GM21723 (cell line): ENCODE measurements around the gene IMMP2L.

Experiments
- ATAC-seq: cut with Tn5 transposase; IDR thresholded peaks from one replicate; pipeline ENCODE4 v1.9.1; 2021; ENCODE audit warnings: mild to moderate bottlenecking, moderate library complexity; ENCODE audit not compliant: unreplicated experiment

Gene IMMP2L

DNA sequence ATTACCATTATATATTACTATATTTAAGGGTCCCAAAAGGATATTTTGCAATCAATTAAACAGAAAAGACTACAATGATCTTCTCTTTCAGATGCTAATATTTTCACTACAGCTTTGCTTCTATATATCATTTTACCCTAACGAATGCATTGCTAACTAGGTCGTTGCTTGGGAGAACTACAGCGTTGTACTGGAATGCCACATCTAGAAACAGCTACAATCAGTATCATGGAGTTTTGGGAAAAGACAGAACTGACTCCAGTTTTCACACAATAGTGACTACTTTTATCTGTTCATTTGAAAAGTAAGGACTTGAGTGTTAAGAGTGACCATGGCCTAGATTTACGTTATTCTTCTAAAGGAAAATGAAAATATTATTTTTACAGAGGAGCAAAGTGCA, 432.9 kb downstream of the IMMP2L start:
- ATAC-seq, result no peak

DNA sequence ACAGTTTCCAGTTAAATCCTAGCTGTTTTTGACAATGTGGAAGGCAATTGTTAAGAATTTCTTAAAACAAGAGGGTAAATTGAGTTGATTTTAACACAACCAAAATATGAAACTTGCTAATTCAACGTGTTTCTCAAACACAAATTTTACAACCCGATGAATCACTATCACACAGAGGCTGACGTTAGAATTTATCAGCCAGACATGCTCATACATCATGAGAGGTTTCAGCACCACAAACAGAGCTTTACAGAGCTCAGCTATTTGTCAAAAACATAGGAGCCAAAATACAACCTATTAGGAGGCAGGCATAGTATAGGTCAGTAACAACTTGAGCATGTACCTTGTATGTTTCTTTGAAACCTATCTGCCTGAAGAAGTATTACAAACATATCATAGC, 435.3 kb downstream of the IMMP2L start:
- ATAC-seq, result no peak

DNA sequence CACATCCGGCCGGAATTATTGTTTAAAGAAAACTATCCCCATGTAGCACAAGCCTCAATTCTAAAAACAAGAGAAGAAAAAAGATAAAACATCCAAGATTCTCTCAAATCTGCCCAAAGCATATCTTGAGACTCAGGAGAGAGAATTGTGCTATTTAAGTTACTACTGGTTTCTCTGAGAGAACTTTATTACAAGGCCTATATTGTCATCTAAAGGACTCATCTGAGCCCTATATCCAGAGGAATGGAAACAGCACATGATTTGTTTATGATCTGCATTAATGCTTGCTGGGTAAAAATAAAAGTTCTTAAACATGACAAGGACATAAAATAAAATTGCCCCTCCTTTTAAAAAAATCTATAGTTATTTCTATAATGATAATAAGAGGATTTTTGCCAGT, 446.3 kb downstream of the IMMP2L start:
- no peak for ATAC-seq

DNA sequence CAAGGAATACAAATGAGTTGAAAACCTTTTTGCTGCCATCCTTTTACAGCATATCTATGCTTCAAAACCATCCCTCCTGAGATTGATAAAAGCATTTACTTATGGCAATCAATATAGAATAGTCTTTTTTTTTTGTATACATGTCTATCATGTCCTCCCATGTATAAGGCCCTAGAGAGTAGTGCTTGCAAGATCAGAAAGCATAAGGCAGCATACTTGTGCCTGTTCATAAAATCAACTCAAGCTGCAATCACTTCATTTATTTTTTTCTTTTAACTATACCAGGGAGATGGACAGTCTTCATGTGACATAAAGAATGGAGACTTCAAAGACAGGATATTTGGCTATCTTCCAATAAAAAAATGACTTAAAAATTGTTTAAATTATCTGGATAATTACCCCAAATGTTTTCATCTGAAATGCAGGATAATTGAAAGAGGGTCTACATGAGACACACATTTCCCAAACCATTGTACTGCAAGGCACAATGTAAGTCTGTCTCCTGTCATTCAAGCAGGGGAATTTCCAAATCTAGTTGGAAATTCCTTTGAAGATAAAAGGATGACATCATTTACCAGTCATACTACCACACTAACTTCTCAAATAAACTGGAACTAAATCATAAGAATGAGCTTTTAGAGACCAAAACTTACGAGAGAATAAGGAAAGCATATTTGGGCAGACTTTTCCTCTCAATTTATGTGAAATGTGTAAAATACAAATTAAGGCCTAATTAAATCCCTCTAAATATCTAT, 448.9 kb downstream of the IMMP2L start:
- peak; percentile 69 for ATAC-seq

DNA sequence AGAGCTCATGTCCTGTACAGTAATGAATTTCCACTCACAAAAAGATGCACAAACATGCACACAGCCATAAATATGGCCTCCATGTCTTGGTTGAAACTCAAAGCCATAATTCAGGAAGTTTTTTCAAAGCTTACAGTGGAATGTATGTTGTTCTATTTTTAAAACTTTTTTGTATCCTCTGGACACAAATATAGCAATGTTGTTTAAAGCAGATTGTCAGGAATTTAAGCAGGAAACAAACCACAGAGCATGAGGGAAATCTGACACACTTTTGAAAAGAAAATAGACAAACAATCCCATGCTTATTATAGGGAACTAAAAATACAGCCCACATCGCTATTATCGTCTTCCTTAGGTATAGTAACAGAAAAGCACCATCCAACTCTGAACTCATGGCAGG, 449.9 kb downstream of the IMMP2L start:
- no peak for ATAC-seq

DNA sequence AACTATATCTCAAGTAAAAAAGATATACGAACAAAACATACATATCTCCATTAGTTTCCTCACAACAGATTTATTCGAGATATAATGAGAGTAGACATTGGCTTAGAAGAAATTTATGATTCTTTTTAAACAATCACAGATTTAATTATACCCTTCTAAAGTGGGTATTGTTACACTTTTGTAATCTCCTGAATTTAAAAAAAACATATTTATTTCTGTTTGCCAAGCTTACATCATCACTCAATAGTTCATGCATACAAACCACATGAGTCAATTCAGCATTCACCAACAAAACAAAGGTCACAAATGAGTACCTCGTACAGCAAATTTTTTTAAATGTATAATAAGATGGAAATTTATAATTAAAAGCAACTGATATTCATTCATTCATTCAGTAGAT, 453.8 kb downstream of the IMMP2L start:
- no peak for ATAC-seq

DNA sequence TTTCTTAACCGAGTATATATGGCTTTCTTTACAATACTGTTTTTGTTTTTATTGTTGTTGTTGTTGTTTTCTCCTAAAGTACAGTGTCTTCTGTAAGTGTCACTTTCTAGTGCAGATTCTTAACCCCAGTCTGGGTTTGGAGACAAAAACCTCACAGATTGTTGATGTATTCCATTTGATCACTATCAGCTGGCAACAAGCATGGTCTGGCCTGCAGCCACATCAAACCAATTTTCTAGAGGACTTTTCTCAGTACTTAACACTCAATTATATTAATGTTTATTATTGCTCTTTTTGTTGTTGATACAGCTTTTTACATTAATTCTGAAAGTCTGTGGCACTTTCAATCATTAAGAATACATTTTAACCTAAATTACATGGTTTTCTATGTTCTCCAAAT, 454.3 kb downstream of the IMMP2L start:
- no peak for ATAC-seq

DNA sequence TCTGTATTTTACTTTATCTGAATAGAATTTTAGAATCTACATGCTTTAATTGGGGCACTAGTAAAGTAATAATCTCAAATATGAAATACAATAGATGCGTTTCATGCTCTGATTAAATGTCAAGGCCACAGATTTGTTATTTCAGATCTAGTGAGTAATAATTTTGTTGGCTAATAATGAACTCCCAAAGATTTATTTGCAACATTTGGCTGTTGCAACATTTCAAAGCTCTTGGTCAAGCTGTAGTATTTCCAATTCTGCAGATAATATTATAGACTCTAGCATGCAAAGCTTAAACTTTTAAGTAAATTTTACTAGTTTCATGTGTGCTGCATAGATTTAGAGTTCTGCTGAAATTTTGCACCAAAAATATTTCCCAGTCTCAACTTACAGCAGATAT, 454.7 kb downstream of the IMMP2L start:
- ATAC-seq, result no peak

DNA sequence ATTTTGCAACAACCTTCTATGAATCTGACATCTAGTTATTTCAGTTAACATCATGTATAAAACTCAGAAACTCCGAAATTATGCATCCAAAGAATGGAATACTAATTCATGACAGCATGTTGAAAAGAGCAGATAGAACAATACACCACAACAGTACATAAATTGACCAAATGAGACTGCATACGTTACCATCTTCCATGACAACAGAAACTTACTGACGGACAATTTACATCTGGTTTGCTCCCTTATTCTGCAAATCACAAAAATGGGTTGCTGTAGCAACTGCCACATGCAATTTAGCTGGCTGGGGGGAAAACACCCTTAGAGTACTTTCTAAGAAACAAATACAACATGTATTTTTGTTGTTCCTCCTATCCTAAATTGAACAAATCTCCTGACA, 457.0 kb downstream of the IMMP2L start:
- no peak for ATAC-seq

DNA sequence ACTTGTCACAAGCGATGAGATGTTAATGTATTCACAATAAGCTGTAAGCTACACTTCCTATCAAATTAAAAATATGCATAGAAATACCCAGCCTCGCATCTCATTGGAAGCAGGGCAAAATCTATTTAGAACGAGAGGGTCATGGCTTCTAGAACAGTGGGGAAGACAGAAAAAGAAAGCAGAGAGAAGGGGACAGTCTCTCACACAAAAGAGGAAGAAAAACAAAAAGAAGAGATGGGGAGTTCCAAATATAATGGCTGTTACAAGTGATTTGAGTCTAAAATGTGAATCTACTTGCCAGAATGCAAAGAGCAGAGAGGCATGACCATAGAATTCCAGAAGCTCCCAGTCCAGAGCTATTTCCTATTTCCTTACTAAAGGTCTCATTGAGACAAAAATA, 457.6 kb downstream of the IMMP2L start:
- no peak for ATAC-seq

DNA sequence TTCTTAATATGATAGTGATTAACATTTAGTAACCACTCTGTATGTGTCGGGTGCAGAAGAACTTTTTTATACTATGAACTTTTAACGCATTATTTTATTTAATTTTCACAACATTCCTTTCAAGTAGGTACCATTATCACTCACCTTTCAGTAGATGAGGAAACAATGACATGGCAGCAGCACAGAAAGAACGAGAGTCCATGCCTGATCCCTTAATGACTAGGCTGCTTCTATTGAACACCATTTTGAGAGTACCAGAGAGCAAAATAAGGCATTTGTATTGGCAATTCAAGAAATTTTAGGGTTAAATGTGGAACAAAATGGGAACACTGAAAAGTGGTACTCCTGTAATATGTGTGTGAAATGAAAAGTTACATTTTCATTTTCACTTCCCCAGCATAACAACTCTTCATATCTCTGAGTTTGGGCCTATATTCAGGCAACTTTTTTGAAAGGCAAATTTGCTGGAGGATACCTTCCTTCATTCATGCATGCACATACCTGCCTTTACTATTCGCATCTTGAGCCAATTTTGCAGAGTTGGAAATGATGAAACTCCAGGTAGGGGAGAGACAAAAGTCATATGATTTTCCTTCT, 458.5 kb downstream of the IMMP2L start:
- peak; percentile 72 for ATAC-seq

DNA sequence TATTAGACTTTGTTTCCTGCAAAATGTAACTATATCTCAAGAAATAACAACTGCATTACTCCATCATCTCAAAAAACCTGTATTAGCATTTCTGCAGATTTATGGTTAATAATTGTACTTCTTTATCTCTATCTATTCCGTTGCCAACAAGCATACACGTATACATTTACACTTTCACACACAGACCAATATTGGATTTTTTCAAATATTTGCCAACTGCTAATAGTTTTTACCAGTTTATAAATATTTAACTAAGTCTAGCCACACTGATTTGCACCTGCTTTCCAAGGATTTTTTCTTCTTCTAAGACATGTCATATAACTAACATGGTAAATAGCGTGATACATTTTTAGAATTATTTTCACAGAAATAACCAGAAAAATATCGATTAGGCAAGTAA, 459.2 kb downstream of the IMMP2L start:
- no peak for ATAC-seq

DNA sequence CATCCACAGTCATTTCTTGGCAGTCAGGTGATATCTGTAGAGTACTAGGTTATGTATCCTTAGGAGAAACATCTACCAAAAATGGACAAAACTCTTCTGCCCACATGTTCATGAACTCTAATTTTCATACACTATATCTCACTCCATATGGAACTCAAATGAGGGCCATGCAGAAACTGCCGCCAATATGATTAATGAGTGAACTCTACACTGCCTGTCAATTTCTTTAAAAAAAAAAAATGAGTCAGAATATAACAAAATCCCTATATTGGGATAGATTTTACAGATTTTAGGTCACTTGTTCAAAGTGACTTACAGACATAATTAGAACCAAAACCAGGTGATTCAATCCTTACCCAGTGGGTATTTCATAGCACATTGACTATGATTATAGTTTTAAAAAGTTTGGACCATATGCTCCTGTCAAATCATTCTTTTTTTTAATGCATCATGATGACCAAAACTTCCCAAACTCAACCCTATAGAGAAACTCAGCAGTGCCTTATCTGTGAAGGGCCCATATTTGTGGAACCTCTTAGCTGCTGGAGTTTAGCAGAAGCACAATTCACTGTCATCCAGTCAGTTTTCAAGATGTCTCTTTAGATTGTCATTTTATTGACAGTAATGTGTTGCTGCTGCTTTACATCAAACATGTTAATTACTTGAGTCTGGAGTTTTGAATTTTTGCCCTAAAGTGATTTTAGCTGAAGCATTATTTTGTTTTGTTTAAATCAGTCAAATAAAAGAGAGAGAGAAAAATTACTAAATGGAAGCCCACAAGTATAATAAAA, 460.2 kb downstream of the IMMP2L start:
- no peak for ATAC-seq

DNA sequence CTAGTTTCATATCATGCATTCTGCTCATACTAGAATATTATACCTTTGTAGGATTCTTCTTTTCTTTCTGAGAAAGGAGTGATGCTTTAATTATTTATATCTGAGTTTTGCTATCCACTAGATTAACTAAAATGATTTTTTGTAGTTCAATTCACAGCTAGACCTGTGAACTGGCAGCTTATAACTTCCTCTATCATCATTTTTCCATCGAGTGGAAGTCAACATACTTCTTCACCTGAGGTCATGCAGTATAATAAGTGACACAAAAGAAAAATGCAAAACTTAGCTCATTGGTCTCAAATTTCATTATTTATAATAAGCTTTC, 463.4 kb downstream of the IMMP2L start:
- no peak for ATAC-seq

DNA sequence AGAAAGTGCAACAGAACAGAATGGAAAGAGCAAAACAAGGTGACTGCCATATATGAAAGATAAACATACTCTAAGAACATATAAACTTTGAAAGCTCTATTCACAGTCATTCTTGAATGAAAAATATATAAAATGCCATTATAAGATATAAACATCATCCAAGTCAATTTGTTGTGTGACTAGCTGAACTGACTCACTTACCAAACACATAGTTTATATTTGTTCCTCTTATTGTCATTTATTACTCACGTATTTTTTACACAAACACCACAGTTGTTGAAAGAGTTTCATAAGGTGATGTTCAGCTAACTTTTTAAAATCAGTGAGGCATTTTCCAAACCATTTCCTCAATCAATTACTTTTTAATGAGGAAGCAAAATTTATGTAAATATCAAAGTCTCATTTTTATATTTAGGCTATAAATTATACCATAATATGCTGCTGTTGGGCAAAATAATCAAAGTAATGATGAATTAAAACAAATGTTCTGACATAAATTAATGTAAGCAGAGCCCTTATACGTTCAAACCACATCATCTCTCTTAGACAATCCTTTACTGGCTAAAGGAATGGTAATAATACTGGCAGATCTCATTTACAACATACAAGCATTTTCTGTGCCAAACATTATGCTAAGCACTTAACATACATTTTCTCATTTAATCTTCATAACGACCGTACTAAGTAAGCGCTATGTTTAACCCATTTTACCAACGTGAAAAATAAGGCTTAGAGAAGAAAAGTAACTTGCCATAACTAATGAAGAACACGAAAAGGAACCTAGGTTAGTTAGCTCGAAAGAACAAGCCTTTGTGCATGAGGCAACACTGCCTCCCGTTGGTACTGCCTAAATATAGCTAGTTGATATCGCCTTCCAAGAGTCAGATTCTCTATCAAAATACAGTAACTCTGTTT, 464.0 kb downstream of the IMMP2L start:
- peak; percentile 81 for ATAC-seq

DNA sequence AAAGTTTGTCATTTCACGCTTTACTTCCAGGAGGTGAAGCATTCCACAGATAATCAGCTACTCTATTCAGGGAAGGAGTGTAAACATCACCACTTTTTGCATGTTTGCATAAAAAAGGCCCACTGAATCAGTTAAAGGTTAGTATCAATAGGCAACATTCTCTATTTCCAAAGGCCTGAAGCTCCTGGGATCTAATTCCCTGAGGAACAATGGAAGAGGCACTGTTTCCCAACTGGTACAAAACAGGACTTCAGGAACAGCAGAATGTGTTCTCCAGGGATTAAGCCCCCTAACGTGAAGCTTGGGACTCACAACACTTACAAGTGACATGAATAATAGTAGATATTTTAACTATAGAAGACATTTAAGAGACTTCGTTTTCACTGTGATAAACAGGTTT, 465.3 kb downstream of the IMMP2L start:
- no peak for ATAC-seq

DNA sequence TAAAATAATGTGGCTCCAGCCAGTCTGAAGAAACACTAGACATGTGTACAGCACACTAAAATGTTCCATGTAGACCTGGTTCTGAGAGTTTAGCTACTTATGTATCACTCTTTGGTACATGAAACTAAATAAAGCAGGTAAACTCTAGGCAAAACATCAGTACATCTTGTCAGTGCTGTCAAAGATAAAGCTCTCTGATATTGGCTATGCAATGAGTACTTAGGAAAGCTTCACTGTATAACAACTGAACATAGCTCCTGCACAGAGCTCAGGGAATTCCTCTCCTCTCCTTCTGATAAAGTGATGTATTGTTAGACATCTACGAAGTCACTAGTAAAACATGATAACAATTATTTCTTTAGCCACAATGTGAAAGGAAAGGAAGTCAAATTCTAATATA, 467.9 kb downstream of the IMMP2L start:
- no peak for ATAC-seq

DNA sequence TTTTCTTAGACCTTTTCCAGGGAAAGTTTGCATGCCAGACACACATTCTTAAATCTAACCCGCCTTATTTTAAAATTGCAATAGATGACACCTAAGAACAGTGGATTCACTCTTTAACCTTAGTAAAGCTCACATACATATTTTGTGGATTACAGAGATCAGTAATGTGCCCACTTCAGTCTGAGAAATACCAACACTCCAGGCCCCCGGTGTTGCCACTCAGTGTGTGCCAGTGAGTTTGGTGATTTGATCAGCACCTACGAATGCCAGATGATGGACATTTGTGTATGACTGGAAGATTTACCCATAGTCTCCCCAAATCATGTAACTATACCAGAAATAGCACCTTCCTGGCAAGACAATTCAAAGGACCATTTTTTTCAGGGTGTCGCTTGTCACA, 468.8 kb downstream of the IMMP2L start:
- no peak for ATAC-seq

DNA sequence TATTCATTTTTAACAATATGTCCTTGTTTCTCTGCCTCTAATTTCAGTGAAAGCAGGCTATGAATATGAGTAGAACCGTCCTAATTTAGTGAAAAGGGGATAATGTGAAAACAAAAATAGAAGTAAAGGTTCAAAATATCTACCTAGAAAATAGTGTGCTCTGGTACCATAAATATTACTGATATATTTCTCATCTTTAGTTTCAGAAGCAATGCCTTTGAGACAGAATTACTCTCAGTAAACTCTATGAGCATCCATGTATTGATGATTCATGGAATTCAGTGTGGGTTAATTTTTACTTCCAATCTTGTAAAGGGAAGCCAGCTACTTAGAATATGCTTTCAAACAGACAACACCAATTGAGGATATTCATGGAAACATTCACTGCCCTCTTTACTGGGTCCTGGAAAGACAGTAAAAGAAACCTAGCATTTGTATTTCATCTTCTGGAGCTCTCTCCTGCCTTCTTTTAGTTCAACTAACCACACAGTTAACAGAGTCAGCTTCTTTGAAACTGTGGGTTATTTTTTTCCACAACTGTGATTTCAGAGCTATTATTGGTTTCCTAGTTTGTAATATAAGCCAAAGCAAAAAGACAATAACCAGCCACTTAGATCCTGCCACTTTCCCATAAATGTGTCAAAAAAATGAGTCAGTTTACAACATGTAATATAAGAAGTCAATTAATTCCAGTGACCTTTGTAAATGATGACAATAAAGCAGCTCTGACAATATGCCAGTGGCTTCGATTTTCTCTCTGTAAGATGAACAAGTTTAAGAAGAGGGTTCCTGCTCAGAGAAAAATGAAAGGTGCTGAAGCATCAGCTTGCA, 469.7 kb downstream of the IMMP2L start:
- peak; percentile 71 for ATAC-seq

DNA sequence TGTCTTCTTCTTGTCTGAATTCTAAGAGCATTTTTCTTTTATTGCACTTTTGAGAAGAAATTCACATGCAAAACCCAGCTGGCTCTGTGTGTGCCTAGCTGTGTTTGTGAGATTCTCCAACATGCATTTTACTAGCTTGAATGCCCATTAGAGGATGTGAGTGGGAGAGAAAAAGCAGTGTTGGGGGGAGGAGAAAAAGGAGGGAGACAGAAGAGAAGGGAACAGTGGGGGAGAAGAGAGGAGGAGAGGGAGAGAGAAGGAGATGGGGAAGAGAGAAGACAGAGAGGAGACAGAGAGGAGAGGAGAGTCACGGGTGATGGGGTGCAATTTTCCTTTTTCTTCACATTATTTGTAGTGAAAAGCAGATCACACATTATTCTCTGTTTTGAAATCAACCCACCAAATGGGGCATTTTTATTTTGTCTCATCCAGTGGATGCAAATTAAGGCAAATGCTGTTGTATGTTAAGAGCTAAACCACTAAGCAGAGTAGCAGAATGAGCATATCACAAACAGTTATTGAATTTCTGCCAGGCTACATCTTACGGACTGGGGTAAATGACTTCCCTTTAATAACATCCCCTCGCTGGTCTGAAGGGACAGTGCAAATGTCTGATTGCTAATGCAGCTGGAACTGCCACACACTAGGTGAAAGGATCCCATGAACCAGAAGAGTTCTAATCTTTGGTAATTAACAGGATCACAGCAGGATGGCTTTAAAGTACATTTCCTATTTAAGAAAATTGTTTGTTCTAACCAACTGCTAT, 470.5 kb downstream of the IMMP2L start:
- no peak for ATAC-seq
